Endothelial cell of umbilical vein (primary cell): ENCODE results near the gene C12orf57. TPM values are rescaled to one million over a fixed set of nuclear protein-coding genes. Genes with fewer than 3 reads are reported as not detected.

Experiments
- BruUV-seq: library from RNA; stranded (reverse); fragments of 400-500 nt; replicated peaks from 2 replicates; lab custom pipeline; 2021; lab: Mats Ljungman, UMichigan
- CTCF ChIA-PET: fragments of 300-600, 350-600 bp; sonication (Branson Sonifier 250); formaldehyde crosslinking; loops from one replicate; lab custom pipeline; 2021; ENCODE audit warnings: antibody characterized with exemption, inconsistent platforms; lab: Charles Lee
- POLR2A ChIA-PET: fragments of 300-600, 350-600 bp; sonication (Branson Sonifier 250); formaldehyde crosslinking; loops from one replicate; lab custom pipeline; 2021; ENCODE audit warnings: antibody characterized with exemption, inconsistent platforms; lab: Charles Lee
- DNase-seq: peaks from one replicate; pipeline ENCODE4 v3.0.0-alpha.2; 2011; ENCODE audit warnings: low read depth, low spot score
- FAIRE-seq: peaks from 2 replicates; lab custom pipeline; 2011; peaks lifted over from hg19 to GRCh38; lab: Jason Lieb, UNC
- H2AFZ ChIP-seq: 2 replicates; pipeline ENCODE4 v1.6.0; 2012; ENCODE audit warnings: low read depth, low read length, control low read depth, inconsistent platforms
- H3K27ac ChIP-seq: 2 replicates; pipeline ENCODE4 v1.5.1; 2011; ENCODE audit warnings: low read depth, mild to moderate bottlenecking, control low read depth, low read length, moderate library complexity; ENCODE audit not compliant: insufficient read depth
- H3K27me3 ChIP-seq, 2 experiments: 2 replicates each; pipeline versions ENCODE4 v1.6.0 to v1.6.1; 2011; ENCODE audit warnings: low read length in 2 of 2, mixed read lengths in 1 of 2; ENCODE audit not compliant: control insufficient read depth in 2 of 2, insufficient read depth in 2 of 2
- H3K36me3 ChIP-seq, 2 experiments: 2 replicates in 1 of 2; 3 replicates in 1 of 2; pipeline ENCODE4 v1.5.1; 2011; ENCODE audit warnings: low read length in 2 of 2, mild to moderate bottlenecking in 1 of 2, moderate library complexity in 1 of 2; ENCODE audit not compliant: control insufficient read depth in 2 of 2, insufficient read depth in 2 of 2; ENCODE audit errors: extremely low read depth in 1 of 2
- H3K4me1 ChIP-seq: 3 replicates; pipeline ENCODE4 v1.5.1; 2011; ENCODE audit warnings: mild to moderate bottlenecking, low read length; ENCODE audit not compliant: control insufficient read depth, insufficient read depth; ENCODE audit errors: extremely low read depth
- H3K4me2 ChIP-seq: 2 replicates; pipeline ENCODE4 v1.6.1; 2011; ENCODE audit warnings: low read length, control low read depth, mixed read lengths; ENCODE audit not compliant: insufficient read depth
- H3K4me3 ChIP-seq, 3 experiments: fragments of 200-600 bp in 1 of 3; sonication (generic), shearing (Covaris generic) in 1 of 3; replicated peaks in 1 of 3; 2 replicates each; pipeline ENCODE4 v1.5.1; 2011 to 2016; ENCODE audit warnings: control low read depth in 3 of 3, low read length in 3 of 3, mild to moderate bottlenecking in 2 of 3, inconsistent platforms in 1 of 3, low read depth in 1 of 3, moderate library complexity in 1 of 3; ENCODE audit not compliant: insufficient read depth in 1 of 3
- H3K79me2 ChIP-seq: 2 replicates; pipeline ENCODE4 v1.6.0; 2012; ENCODE audit warnings: low read length, inconsistent platforms; ENCODE audit not compliant: control insufficient read depth, insufficient read depth
- H3K9ac ChIP-seq: replicated peaks from 2 replicates; pipeline ENCODE3; 2011; ENCODE audit warnings: low read length, control low read depth; ENCODE audit not compliant: insufficient read depth; ENCODE audit errors: extremely low read depth
- H3K9me1 ChIP-seq: replicated peaks from 3 replicates; pipeline ENCODE4 v1.6.0; 2011; ENCODE audit warnings: mild to moderate bottlenecking, low read length; ENCODE audit not compliant: control insufficient read depth, insufficient read depth; ENCODE audit errors: extremely low read depth
- H3K9me3 ChIP-seq: replicated peaks from 2 replicates; pipeline ENCODE4 v1.5.1; 2012; ENCODE audit warnings: low read length, inconsistent platforms; ENCODE audit not compliant: control insufficient read depth, insufficient read depth
- H4K20me1 ChIP-seq: replicated peaks from 2 replicates; pipeline ENCODE3; 2011; ENCODE audit warnings: mild to moderate bottlenecking, low read length; ENCODE audit not compliant: control insufficient read depth, insufficient read depth; ENCODE audit errors: extremely low read depth
- EZH2 ChIP-seq: IDR thresholded peaks from 2 replicates; pipeline ENCODE4 v1.6.1; 2012; ENCODE audit warnings: borderline replicate concordance, low read depth, mild to moderate bottlenecking, moderate library complexity, low read length, inconsistent platforms; ENCODE audit not compliant: severe bottlenecking
- JUN ChIP-seq: IDR thresholded peaks from 2 replicates; pipeline ENCODE4 v1.6.1; 2011; ENCODE audit warnings: borderline replicate concordance, low read depth; ENCODE audit not compliant: insufficient read length, insufficient read depth
- POLR2A ChIP-seq: IDR thresholded peaks from 2 replicates; pipeline ENCODE4 v1.6.1; 2012; ENCODE audit warnings: low read depth, mild to moderate bottlenecking, control low read depth, low read length
- POLR2AphosphoS5 ChIP-seq: IDR thresholded peaks from 2 replicates; pipeline ENCODE4 v1.6.1; 2012; ENCODE audit warnings: low read depth, mild to moderate bottlenecking, control low read depth, low read length, moderate library complexity; ENCODE audit not compliant: insufficient read depth
- dilution Hi-C: fragments of 300-500 bp; cut with MboI; formaldehyde crosslinking; loops from one replicate; pipeline ENCODE4 v1.15.0; 2019; ENCODE audit warnings: low sequenced_read_pairs; ENCODE audit not compliant: extremely low pct_ligation_motif_present
- intact Hi-C: fragments of 100-400 bp; cut with micrococcal nuclease; formaldehyde crosslinking; loops from one replicate; pipeline ENCODE4 v1.10.0; 2022
- polyA plus RNA-seq, 4 experiments: library from polyadenylated mRNA; depleted of rRNA in 3 of 4; stranded (reverse) in 3 of 4; unstranded in 1 of 4; fragments of >200 nt; gene quantifications; 2 replicates each; pipeline versions ENCODE4 v1.2.1 to v1.2.3, GENCODE V29; 2011 to 2012; ENCODE audit warnings: missing spikeins in 1 of 4
- total RNA-seq: library from RNA; stranded (reverse); gene quantifications from 2 replicates; pipeline ENCODE4 v1.2.3, GENCODE V29; 2021
- TF ChIP-seq, protein P1 (sequence below): IDR thresholded peaks from 2 replicates; pipeline ENCODE4 v1.6.1; 2011; ENCODE audit not compliant: insufficient read depth, insufficient read length
- TF ChIP-seq, protein P2 (sequence below), 2 donors: IDR thresholded peaks; 1 replicate in 1 of 2; 2 replicates in 1 of 2; pipeline ENCODE4 v1.5.1; 2011; ENCODE audit warnings: low read length in 2 of 2, mild to moderate bottlenecking in 2 of 2, moderate library complexity in 2 of 2, control low read depth in 1 of 2, inconsistent platforms in 1 of 2, low read depth in 1 of 2; ENCODE audit not compliant: insufficient read depth in 1 of 2; ENCODE audit errors: extremely low read depth in 1 of 2

Gene C12orf57
- total and polyA plus RNA-seq, 2 donors (not counting 3 experiments of a cell fraction or from before 2014, with no cell fraction given) = 167 to 729 TPM

DNA sequence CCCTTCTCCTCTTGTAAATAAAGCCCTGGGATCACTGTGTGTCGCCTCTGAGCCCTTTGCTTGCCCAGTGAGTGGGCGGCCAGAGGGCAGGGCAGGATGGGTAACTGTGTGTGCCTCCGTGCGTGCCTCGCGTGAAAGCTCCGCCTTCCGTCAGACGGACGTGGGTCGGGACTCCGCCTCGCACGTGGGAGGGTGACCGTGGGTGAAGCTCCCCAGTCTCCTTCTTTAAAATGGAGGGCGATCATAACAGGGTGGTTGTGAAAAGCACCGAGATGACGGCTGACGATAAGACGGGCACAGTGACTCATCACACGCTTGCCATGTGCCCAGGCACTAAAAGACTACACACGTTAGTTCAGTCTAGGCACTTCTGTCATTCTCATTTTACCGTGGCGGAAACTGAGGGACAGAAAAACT lies 17.5 kb downstream of the C12orf57 start:
- Histone ChIP-seq H3K9ac (peak overlapping the region; percentile 28), H2AFZ (peak overlapping the region; percentile 89), H3K4me1 (peaks cover 18% of the 10 kb centered on the region), H3K4me3 (no peak overlapping the region), H3K79me2 (no peaks in the 10 kb centered on the region), H4K20me1 (no peaks in the 10 kb centered on the region), H3K9me1 (no peaks in the 10 kb centered on the region), H3K9me3 (no peaks in the 10 kb centered on the region), H3K27ac (peak overlapping the region; percentile 69), H3K4me2 (no peak overlapping the region), H3K27me3 (no peaks in the 10 kb centered on the region), H3K36me3 (peaks cover 7 to 10% of the 10 kb centered on the region in 2 experiments)
- FAIRE-seq (no peak), DNase-seq (no peak)
- dilution Hi-C loops = no loop called here
- TF ChIP-seq JUN = peak; percentile 28
- TF ChIP-seq, protein P1, sequence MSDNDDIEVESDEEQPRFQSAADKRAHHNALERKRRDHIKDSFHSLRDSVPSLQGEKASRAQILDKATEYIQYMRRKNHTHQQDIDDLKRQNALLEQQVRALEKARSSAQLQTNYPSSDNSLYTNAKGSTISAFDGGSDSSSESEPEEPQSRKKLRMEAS = no peak
- intact Hi-C loops = no loop called here
- ChIA-PET CTCF (interaction anchor here (0.8 to 3.2 kb wide), 11 partner anchors 8 to 152 kb away, joined by 3 to 34 read pairs (median 6); partner anchors contain the start of genes C12orf57, PTPN6, RNU7-1 and SPSB2), POLR2A (interaction anchor here (1.5 kb wide), 1 partner anchor 18 kb away, joined by 5 read pairs; the partner anchor contains the start of genes C12orf57 and RNU7-1)
- no TSS peak for BruUV-seq

DNA sequence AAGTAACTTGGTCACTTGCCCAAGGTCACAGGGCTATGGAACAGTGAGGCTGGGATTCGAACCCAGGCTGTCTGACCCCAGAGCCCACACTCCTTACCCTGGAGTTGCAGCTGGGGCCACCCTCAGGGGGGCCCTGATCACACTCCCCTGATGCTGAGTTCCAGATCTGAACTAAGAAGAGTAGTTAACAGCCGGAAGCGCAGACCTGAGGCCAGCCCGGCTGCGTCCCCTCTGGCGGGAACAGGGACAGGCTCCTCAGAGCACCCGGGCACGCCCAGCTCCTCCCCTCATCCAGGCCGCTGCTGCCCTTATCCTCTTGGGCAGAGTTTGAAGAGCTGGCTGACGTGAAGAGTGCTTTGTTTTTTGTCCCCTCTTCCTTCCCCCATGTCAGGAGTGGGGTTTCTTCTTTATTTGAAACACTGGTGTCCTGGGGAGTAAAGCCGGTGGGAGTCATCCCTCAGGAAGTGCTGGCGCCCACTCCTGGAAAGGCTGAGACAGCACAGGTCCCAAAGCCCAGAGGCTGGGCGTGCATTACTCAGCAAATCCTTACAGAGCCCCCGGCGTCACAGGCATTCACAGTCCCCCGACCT lies 18.0 kb downstream of the C12orf57 start:
- TF ChIP-seq POLR2A = no peak
- TF ChIP-seq EZH2 = no peak
- TF ChIP-seq, protein P2, sequence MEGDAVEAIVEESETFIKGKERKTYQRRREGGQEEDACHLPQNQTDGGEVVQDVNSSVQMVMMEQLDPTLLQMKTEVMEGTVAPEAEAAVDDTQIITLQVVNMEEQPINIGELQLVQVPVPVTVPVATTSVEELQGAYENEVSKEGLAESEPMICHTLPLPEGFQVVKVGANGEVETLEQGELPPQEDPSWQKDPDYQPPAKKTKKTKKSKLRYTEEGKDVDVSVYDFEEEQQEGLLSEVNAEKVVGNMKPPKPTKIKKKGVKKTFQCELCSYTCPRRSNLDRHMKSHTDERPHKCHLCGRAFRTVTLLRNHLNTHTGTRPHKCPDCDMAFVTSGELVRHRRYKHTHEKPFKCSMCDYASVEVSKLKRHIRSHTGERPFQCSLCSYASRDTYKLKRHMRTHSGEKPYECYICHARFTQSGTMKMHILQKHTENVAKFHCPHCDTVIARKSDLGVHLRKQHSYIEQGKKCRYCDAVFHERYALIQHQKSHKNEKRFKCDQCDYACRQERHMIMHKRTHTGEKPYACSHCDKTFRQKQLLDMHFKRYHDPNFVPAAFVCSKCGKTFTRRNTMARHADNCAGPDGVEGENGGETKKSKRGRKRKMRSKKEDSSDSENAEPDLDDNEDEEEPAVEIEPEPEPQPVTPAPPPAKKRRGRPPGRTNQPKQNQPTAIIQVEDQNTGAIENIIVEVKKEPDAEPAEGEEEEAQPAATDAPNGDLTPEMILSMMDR (IDR thresholded peaks at IDR 0.05; ENCODE audit: extremely low read depth in 1 of 2, insufficient read depth in 1 of 2, low read depth in 1 of 2, low read length in 2 of 2) = peak; percentile 57 to 59
- no peak for TF ChIP-seq POLR2AphosphoS5
- FAIRE-seq = peak; percentile 78
- H3K9me3 ChIP-seq = no peaks in the 10 kb centered on the region
- no peak overlapping the region for H3K4me3 ChIP-seq
- H3K27ac ChIP-seq = peak overlapping the region; percentile 69
- no peaks in the 10 kb centered on the region for H3K9me1 ChIP-seq
- peaks cover 7 to 11% of the 10 kb centered on the region in 2 experiments for H3K36me3 ChIP-seq
- intact Hi-C loops = no loop called here
- no peaks in the 10 kb centered on the region for H3K27me3 ChIP-seq
- dilution Hi-C loops = no loop called here
- H3K9ac ChIP-seq = peak overlapping the region; percentile 28
- no TSS peak for BruUV-seq
- ChIA-PET CTCF (interaction anchor here (0.8 to 3.2 kb wide), 12 partner anchors 9 to 151 kb away, joined by 3 to 34 read pairs (median 6); partner anchors contain the start of genes C12orf57, PTPN6, RNU7-1 and SPSB2), POLR2A (interaction anchor here (0.6 to 1.5 kb wide), 2 partner anchors 18 to 95 kb away, joined by 3 to 5 read pairs; partner anchors contain the start of genes C12orf57, RNU7-1 and TPI1)
- no peaks in the 10 kb centered on the region for H3K79me2 ChIP-seq
- peak; percentile 61 for DNase-seq
- peaks cover 18% of the 10 kb centered on the region for H3K4me1 ChIP-seq
- H2AFZ ChIP-seq = peak overlapping the region; percentile 89
- H3K4me2 ChIP-seq = no peak overlapping the region
- no peaks in the 10 kb centered on the region for H4K20me1 ChIP-seq
